GM18907 (cell line): Measurements from ENCODE around the gene RIPK1.
"Not testable (repeated sequence)": the region's sequence is repeated elsewhere in the genome, so short reads cannot be mapped to it uniquely, and the experiment has no call there.

Source experiments
- ATAC-seq: cut with Tn5 transposase; IDR thresholded peaks from one replicate; pipeline ENCODE4 v1.9.1; 2021; ENCODE audit warnings: mild to moderate bottlenecking, moderate library complexity; ENCODE audit not compliant: unreplicated experiment

Gene RIPK1

DNA sequence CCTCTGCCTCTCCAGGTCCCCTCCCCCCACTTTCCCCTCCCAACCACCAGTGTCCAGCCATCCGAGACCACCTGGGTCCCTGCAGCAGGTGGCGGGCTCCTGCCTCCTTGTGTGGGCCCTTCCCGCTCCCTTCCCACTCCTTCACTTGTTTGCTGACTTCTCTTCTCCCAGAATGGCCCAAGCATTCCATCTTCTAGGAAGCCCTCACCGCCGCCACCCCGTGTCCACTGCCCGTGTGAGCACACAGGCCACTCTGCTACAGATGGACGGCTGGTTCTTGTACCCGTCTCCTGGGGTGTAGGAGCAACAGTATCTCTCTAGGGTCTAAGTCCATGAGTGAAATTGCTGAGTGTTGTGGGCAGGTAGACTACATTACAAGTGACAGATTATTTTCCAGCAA lies 65.2 kb downstream of the RIPK1 start:
- ATAC-seq, result no peak

DNA sequence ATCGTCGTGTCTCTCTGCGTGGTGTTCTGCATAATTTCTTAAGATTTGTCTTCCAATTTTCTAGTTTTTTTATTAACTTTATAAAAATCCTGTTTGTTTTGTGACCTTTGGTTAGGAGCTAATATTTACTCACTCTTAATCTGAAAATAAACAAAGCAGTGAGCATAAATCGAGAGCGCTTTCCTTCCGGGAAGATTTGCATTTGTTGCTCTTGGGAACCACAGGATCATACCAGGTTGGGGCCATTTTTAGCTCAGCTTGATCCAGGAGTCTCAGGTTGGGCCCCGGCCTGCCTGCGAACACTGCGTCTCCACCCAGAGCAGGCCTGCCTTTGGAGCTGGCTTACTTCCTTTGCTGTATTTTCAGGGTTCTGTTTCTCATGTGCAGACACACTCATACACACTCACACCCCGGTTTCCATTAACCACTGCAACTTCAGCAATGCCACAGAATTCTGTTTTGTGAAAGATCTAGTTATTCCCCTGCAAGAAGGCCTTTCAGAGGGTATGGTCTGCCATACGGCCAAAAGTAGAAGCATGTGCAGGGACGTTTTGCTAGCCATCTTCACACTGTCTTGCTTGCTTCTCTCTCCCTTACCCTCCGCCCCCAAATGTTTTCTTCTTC lies 67.5 kb downstream of the RIPK1 start:
- ATAC-seq, result no peak

DNA sequence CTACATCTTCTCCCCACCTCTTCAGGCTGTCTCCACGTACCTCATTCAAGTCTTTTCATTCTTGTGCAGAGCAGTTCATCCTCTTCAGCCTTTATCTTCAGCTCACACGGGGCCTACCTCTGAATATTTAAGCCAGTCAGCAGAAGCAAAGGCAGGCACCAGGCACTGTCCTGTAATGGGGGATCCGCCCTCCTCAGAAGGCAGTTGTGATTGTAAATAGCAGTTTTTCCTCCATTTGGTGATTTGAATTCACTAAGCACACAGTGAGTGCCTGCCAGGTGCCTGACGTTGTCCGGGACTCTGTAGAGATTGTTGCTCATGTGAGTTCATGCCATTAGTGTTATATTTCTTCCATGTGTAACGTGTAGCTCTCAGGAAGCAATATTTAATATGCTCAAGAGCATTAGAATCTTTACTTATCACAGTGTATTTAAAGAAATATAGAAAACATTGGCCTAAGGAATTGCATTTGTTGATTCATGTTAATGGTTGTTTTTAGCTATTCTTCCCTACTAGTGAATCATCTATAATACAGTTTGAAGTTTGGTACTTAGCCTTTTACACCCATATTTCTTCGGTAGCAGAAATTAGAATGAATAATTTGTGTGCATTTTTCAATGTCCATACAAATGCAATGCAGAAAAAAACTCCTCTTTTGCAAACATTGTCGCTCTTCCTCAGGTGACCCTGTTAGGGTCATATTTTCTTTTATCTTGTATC lies 68.2 kb downstream of the RIPK1 start:
- ATAC-seq, result no peak

DNA sequence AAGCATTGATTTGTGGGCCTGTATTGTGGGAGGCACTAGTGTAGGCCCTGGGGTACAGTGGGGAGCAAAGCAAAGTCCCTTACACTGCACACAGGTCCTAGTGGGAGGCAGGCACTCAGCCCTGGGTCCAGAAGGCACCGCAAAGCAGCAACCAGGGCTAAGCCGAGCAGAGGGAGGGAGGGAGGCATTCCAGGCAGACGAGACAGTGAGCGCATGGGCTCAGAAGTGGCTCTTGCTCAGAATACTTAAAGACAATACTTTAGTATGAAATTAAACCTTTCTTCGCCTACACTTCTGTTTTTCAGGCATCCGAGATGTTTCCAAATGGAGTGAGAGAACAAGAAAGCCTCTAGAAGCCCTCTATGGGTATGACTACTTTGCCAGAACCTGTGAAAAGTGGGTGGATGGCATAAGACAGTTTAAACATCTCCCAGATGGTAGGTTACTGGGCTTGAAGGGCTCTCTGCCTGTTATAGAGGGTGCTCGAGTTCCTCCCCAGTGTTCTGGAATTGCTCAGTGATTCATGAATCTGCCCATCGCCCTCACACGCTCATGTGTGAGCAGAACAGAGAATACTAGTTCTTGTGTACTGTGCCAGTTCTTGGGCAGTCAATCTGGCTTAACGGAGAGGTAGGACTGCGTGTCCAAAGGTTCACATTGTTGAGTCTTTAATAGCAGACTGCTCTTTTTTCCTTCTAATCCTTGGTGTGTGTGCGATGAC lies 68.9 kb downstream of the RIPK1 start:
- ATAC-seq, result no peak

DNA sequence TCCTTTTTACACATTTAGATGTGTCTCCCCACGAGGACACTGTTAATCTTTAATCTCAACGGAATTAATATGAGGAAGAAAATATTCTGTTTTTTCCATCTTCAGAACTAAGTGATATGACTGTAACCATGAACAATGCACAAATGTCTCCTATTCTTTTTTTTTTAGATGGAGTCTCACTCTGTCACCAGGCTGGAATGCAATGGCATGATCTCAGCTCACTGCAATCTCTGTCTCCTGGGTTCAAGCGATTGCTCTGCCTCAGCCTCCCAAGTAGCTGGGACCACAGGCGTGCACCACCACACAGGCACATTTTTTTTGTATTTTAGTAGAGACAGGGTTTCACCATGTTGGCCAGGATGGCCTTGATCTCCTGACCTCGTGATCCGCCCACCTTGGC lies 69.6 kb downstream of the RIPK1 start:
- not testable (repeated sequence) for ATAC-seq

DNA sequence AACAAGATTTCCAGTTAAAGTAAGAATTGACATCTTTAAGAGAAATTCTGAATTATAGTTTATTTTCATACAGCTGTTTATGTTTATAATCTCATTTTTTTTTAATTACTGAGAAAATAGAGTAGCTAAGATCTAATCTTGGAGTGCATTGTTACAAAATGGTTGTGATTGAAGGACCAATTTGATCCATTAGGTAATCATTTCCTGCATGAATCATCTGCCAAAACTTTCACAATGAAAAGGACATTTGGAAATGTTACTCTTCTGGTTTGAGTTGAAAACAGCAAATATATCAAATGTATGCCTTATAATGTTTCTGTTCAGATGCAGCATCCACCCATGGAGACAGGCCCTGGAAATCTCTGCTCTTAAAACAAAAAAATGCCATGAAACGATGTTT lies 70.0 kb downstream of the RIPK1 start:
- ATAC-seq, result no peak

DNA sequence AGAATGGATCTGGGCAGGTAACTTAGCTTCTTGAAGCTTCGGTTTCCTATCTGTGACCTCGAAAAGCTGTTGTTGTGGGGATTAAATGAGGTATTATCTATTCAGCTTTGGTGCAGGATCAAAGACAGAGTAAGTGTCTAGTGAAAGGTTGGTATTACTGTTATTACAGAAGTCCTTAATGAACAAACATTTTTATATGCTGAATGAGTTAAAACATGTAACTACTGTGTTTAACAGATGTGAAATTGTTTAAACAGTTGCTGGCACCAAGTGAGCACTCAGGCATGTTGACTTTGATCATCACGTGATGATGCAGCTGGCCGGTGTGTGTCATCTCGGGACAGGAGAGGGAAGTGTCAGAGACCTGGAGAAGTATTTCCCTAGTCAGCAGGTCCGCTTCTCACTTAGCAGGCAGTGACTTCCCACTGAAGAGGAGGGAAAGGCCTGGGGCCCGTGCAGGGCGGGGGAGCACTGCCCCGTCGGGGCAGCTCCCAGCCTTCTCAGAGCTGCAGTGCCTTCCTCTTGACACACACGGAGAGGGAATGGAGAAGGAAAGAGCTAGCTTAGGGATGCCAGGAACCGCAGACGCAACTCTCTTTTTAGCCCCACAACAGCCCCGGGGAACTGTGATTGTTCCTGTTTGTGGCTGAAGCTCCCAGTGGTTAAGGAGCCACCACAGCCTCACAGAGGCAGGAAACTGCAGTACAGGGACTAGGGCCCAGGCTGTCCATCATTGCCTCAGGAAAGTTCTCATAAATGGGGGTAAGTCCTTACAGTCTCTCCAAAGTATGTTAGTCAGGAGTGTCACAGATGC lies 71.0 kb downstream of the RIPK1 start:
- ATAC-seq, result peak; percentile 73

DNA sequence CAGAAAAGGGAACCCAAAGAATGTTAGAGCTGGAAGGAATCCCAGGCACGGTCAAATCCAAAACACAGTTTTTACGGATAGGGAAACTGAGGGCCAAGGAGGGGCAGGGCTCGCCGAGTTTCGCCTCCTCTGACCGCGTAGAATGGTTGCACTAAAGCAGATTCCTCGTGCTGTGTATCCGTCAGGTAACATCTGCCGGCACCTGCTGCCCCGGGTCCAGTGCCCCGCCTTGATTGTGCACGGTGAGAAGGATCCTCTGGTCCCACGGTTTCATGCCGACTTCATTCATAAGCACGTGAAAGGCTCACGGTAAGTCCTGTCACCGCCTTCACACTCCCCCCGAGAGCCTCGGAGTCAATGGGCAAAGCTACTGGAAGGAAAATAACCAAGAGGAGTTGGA lies 71.9 kb downstream of the RIPK1 start:
- no peak for ATAC-seq

DNA sequence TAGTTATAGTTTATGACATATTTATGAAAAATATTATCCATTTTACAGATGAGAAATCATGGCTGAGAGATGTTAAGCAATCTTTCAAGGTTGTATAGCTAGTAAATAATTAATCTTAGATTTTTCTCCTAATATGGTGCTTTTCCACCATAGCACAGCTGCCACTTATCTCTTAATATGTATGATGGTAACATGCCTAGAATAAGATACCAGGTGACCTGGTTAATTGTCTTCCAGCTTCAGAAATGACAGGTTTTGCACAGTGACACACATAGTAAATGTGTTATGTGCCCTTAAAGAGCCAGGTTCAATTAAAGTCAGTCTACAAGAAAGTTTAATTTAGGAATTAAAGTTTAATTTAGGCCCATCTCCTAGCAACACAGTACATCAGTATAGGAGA lies 74.2 kb downstream of the RIPK1 start:
- no peak for ATAC-seq

DNA sequence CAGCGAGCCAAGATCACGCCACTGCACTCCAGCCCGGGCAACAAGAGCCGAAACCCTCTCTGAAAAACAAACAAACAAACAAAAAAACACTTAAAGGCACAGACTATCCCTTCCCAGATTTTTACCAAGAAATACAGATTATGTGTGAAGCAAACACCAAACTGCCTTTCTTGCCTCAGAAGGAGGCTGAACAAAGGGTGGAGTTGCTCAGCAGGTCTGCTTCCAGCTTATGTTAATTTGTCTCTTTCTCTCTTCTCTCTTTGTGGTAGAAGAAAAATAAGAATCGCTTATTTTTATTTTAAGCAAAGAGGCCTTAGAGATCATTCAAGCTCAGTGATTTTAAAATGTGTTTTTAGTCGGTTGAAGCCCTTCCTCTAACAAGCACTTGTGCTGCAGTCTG lies 74.9 kb downstream of the RIPK1 start:
- no peak for ATAC-seq

DNA sequence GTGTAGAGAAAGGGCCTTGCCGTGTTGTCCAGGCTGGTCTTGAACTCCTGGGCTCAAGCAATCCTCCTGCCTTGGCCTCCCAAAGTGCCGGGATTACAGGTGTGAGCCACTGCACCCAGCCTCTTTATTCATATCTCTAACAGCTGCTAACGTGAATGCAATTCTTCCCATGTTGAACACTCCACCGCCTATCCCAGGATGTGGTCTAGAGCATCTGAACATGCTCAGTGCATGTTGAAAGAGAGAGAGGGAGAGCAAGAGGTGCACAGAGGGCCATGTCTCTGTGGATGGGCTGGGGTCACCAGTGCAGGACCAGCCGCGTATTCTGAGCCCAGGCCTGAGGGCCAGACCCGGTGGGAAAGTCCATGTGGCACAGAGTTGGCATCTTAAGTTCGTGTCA lies 76.3 kb downstream of the RIPK1 start:
- no peak for ATAC-seq

DNA sequence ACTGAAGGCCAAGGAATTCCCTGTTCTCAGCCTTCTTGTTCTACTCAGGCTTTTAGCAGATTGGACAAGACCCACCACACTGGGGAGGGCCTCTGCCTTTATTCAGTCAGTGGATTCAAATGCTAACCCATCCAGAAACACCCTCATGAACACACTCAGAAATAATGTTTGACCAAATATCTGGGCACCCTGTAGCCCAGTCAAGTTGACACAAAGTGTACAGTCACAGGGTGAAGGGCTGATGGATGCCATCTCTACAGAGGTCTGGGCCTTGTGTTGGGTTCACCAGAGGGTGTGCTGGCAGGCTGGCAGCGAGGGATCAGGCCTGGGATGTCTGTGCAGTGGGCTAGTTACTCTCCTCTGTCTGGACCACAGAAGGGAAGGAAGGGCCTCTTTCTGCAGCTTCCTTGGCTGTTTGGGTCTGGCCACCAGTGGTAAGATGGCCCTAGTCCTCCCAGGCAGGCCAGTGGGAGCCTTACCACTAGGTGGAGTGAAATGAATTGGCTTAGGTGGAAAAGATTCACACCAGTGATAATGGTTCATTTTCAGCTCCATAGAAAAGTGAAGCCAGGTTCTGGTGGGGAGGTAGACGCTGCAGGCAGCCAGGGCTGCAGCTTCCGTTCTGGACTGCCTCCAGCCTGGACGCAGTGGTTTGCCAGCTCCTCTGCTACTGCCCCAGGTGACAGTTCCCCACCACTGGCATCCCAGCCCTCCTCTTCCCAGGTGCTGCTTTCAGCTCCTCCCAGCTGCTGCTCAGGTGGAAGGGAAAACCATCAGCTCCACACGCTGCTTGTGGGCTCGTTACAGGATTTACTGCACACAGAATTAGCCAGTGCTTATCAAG lies 79.8 kb downstream of the RIPK1 start:
- ATAC-seq, result no peak

DNA sequence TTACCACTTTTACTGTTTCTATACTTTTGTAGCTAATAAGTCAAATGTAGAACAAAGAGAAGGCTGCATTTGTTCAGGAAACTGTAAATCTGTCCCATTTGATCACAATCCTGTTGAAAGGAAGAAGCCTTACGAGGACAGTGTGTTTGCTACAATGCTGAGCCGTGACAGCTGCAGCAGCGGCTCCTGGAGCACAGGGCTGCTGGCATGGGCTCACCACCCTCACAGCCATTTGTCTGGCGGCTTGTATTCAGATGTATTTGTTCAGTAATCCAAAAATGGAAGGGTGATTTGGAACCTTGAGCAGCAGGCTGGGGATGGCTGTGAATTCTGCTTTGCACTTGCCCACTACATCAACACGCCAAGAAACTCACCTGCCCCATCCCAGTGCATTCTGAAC lies 83.4 kb downstream of the RIPK1 start:
- no peak for ATAC-seq

DNA sequence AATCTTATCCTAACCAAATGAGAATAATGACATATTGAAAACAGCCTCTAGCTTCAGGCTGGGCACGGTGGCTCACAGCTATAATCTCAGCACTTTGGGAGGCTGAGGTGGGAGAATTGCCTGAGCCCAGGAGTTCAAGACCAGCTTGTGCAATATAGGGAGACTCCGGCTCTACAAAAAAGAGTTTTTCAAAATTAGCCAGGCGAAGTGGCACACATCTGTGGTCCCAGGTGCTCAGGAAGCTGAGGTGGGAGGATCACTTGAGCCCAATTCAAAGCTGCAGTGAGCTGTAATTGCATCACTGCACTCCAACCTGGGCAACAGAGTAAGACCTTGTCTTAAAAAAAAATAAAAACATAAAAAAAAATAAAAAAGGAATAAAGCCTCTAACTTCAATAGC lies 84.4 kb downstream of the RIPK1 start:
- ATAC-seq, result no peak

DNA sequence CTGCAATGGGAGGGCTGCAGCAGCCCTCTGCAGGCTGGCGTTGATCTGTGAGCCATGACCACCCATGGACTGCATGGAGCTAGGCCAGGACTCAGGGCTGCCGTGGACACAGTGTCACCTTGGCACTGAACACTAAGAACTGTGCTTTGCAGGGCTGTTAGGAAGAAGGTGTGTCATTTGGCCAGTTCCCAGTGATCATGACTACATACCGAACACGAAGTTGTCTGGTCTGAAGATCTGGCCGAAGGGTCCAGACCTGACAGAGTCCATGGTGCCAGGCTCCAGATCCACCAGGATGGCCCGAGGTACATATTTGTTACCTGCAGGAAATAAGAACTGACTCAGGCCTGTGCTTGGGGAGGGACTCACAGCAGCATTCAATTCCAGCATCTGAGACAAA lies 87.1 kb downstream of the RIPK1 start:
- not testable (repeated sequence) for ATAC-seq

DNA sequence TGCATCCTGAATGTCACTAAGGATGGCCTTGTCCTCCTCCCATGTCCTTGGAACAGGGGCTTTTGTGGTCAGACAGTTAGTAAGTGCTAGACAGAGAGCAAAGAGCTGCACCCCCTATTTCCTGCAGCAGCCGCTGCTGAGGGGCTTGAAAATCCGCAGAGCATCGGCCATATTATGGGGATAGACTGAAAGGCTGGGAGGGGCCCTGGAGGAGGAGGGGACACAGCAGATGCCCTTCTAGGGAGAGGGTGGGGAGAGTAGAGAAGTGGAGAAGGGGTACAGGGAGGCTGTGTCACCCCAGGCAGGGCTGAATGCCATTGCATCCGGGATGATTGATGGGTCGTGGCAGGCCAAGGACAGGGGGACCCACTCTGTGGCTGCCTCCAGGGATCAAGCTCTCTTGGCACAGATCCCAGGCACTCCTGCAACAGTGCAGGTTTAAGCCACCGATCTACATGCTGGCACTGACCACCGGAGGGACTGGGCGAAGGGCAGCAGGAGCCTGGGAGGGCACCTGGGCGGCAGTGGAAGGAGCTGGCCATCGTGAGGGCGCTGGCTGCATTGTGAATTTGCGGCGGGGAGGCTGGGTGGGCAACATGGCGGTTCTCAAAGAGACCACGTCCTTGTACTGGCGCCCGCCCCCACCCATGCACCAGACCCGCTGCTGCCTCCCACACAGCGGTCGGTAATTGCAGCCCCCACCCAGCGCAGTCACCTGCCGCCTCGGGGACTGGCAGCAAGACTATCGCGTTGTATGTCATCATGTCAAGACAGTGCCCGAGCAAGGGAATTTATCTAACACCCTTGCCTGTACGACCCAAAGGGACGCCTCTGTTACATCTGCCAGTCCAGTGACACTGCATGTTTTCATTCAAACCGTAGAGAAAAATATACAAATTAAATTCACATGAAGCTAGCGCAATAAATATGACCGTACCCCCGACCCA lies 88.2 kb downstream of the RIPK1 start:
- not testable (repeated sequence) for ATAC-seq

DNA sequence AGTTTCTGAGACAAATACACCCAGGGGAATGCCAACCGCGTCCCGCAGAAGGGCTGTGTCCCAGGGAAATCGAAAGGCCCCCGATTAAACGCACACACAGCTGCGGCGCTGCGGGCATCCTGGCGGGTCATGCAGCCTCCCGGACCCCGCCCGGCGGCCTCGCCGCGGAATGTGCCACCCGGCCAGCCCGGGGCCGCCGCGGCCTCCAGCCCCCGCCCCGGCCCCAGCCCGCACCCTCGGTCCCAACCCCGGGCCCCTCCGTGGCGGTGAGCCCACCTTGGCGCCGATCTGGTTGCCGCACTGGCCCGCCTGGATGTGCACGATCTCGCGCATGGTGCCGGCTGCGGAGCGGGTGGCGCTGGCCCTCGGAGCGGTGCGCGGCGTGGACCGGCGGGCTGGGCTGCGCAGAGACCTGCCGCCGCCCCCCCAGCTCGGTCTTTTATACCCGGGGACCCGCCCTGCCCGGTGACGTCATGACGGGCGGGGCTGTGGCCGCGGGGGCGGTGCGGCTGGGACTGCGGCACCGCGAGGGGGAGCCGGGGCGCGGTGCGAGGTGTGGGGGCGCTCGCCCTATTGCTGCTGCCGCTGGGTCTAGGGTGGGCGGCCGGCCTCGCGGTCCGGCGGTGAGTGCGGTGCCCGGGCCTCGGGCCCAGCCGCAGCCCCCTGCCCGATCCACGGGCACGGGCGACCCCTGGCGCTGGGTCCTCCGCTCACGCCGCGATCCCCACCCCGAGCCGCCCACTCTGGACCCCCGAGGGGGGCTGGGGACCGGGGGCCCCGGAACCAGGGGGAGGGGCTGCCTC lies 89.0 kb downstream of the RIPK1 start, which contains the start of gene TUBB2A:
TSS of gene TUBB2A (minus strand) at position 414 of the 803 bp plus-strand sequence. CDS start at position 333, 81 bp downstream.
- peak; percentile 77 for ATAC-seq
